Mucosa of gallbladder (tissue), 1 donor: Measurements from ENCODE around the gene RNF19B. TPM values are rescaled to one million over a fixed set of nuclear protein-coding genes. Genes with fewer than 3 reads are reported as not detected.

Experiments
- DNase-seq: peaks from one replicate; pipeline ENCODE4 v3.0.0-alpha.2; 2020; ENCODE audit warnings: low spot score
- total RNA-seq: library from RNA; stranded (reverse); gene quantifications from one replicate; pipeline ENCODE4 v1.2.1, GENCODE V29; 2021
- donor health status: DM: no; HTN: no; CAD: no.

RNF19B gene
- total RNA-seq, 1 donor from 2014 or later: 31.4 TPM

GRCh38 chr1:32888677-32889420, 75.8 kb downstream of the RNF19B start:
- no peak for DNase-seq

- DNase-seq: no peak
These were observed 76.5 kb downstream of the RNF19B start for GRCh38 chr1:32888134-32888533.

- DNase-seq: no peak
These were observed 77.0 kb downstream of the RNF19B start for GRCh38 chr1:32887623-32888022.

- DNase-seq: no peak
These were observed 77.7 kb downstream of the RNF19B start for GRCh38 chr1:32886828-32887414.

Other genes with a start within 250 kb of the RNF19B start
- gene YARS1, start 147.5 kb downstream of the RNF19B start, total RNA-seq: 28.5 TPM
- gene S100PBP, start 147.2 kb downstream of the RNF19B start, total RNA-seq: 26.9 TPM
- gene FNDC5, start 93.9 kb downstream of the RNF19B start, total RNA-seq: 8.4 TPM
- 1.8 TPM for gene HPCA, start 78.3 kb downstream of the RNF19B start, total RNA-seq
- gene TMEM54, start 63.4 kb downstream of the RNF19B start, total RNA-seq: 372 TPM
- 130 TPM for gene AK2, start 72.1 kb upstream of the RNF19B start, total RNA-seq
- gene AZIN2, start 116.3 kb upstream of the RNF19B start, total RNA-seq: 6.2 TPM
- 8.5 TPM for gene TRIM62, start 217.2 kb upstream of the RNF19B start, total RNA-seq